BJ (cell line): Measurements from ENCODE around the gene GNPDA2. TPM values are rescaled to one million over a fixed set of nuclear protein-coding genes. Genes with fewer than 3 reads are reported as not detected.

ENCODE experiments used
- CTCF ChIA-PET: fragments of 350-600 bp; formaldehyde crosslinking; extraction: SDS; loops from one replicate; lab custom pipeline; 2021; ENCODE audit warnings: antibody characterized with exemption, inconsistent platforms; lab: Yijun Ruan, JAX
- POLR2A ChIA-PET: fragments of 300-600 bp; sonication (Branson Sonifier 250); formaldehyde crosslinking; extraction: SDS; loops from one replicate; lab custom pipeline; 2021; ENCODE audit warnings: antibody characterized with exemption; lab: Charles Lee
- DNase-seq: peaks from one replicate; pipeline ENCODE4 v3.0.0-alpha.2; 2011; ENCODE audit warnings: low read depth
- H3K27me3 ChIP-seq: 2 replicates; pipeline ENCODE4 v1.6.0; 2011; ENCODE audit warnings: low read length; ENCODE audit not compliant: control insufficient read depth, insufficient read depth
- H3K36me3 ChIP-seq: 2 replicates; pipeline ENCODE4 v1.5.1; 2011; ENCODE audit warnings: low read length; ENCODE audit not compliant: control insufficient read depth, insufficient read depth
- H3K4me3 ChIP-seq: 2 replicates; pipeline ENCODE4 v1.5.1; 2011; ENCODE audit warnings: low read depth, mild to moderate bottlenecking, control low read depth, low read length
- CTCF ChIP-seq: IDR thresholded peaks from 2 replicates; pipeline ENCODE4 v1.5.1; 2011; ENCODE audit warnings: low read depth, mild to moderate bottlenecking, control low read depth, inconsistent platforms, low read length, moderate library complexity; ENCODE audit not compliant: insufficient read depth
- polyA minus RNA-seq: library from RNA; depleted of rRNA, polyadenylated mRNA; stranded (reverse); fragments of >200 nt; gene quantifications from 2 replicates; pipeline ENCODE4 v1.2.3, GENCODE V29; 2011; rRNA and poly(A)+ RNA removed
- polyA plus RNA-seq: library from polyadenylated mRNA; depleted of rRNA; stranded (reverse); fragments of >200 nt; gene quantifications from 2 replicates; pipeline ENCODE4 v1.2.3, GENCODE V29; 2011; rRNA removed

The GNPDA2 gene
- 9.2 and 18.3 TPM in 2 replicates for polyA plus RNA-seq
- 6.4 and 6.7 TPM in 2 replicates for polyA minus RNA-seq

GRCh38 chr4:44726038-44726871, at the start of gene GNPDA2:
Gene GNPDA2 (minus strand): TSS chr4:44726556. CDS start chr4:44722207, 4,349 bp downstream.
- ChIA-PET CTCF (interaction anchor here (1.0 to 1.9 kb wide), 5 partner anchors 9 to 98 kb away, joined by 3 to 9 read pairs (median 4); partner anchors contain the start of gene GUF1), POLR2A (no interaction called here)
- no peaks in the 10 kb centered on the region for H3K27me3 ChIP-seq
- H3K36me3 ChIP-seq, result no peaks in the 10 kb centered on the region
- DNase-seq, result peak; percentile 51
- peak; percentile 46 for TF ChIP-seq CTCF
- H3K4me3 ChIP-seq, result peak within 1 kb of the TSS; percentile 75

- no peak for TF ChIP-seq CTCF
- Histone ChIP-seq H3K36me3 (no peaks in the 10 kb centered on the region), H3K27me3 (no peaks in the 10 kb centered on the region), H3K4me3 (no peak overlapping the region)
- no peak for DNase-seq
- CTCF ChIA-PET, result no interaction called here
- POLR2A ChIA-PET, result no interaction called here
These were observed 46.0 kb upstream of the GNPDA2 start for GRCh38 chr4:44772340-44772739.

- DNase-seq, result no peak
- no peak overlapping the region for H3K4me3 ChIP-seq
- ChIA-PET POLR2A (no interaction called here), CTCF (no interaction called here)
- H3K27me3 ChIP-seq, result no peaks in the 10 kb centered on the region
- TF ChIP-seq CTCF, result no peak
- H3K36me3 ChIP-seq, result no peaks in the 10 kb centered on the region
These were observed 45.4 kb upstream of the GNPDA2 start for GRCh38 chr4:44771789-44772188.

- ChIA-PET POLR2A (no interaction called here), CTCF (no interaction called here)
- H3K27me3 ChIP-seq, result no peaks in the 10 kb centered on the region
- TF ChIP-seq CTCF, result no peak
- no peak overlapping the region for H3K4me3 ChIP-seq
- no peaks in the 10 kb centered on the region for H3K36me3 ChIP-seq
- no peak for DNase-seq
These were observed 40.1 kb upstream of the GNPDA2 start for GRCh38 chr4:44766453-44766852.

- no peaks in the 10 kb centered on the region for H3K36me3 ChIP-seq
- H3K4me3 ChIP-seq, result no peak overlapping the region
- CTCF ChIA-PET, result no interaction called here
- H3K27me3 ChIP-seq, result no peaks in the 10 kb centered on the region
- no peak for DNase-seq
- TF ChIP-seq CTCF, result no peak
- POLR2A ChIA-PET, result no interaction called here
These were observed 38.8 kb upstream of the GNPDA2 start for GRCh38 chr4:44765116-44765515.
